GM18868 (cell line): ENCODE measurements around the gene ADGRG1.

Source experiments
- ATAC-seq: cut with Tn5 transposase; IDR thresholded peaks from one replicate; pipeline ENCODE4 v1.9.1; 2021; ENCODE audit warnings: mild to moderate bottlenecking, moderate library complexity; ENCODE audit not compliant: unreplicated experiment

ADGRG1 gene

GRCh38 chr16:57681950-57682728, 53.7 kb downstream of the ADGRG1 start:
- no peak for ATAC-seq

- ATAC-seq = no peak
These were observed 54.6 kb downstream of the ADGRG1 start for GRCh38 chr16:57682809-57683635.

- no peak for ATAC-seq
These were observed 55.5 kb downstream of the ADGRG1 start for GRCh38 chr16:57683636-57684545.

GRCh38 chr16:57684626-57685358, 56.4 kb downstream of the ADGRG1 start:
- no peak for ATAC-seq

- no peak for ATAC-seq
These were observed 57.2 kb downstream of the ADGRG1 start for GRCh38 chr16:57685633-57686032.

- ATAC-seq = no peak
These were observed 58.1 kb downstream of the ADGRG1 start for GRCh38 chr16:57686577-57686976.

- no peak for ATAC-seq
These were observed 59.0 kb downstream of the ADGRG1 start for GRCh38 chr16:57687363-57687929.

GRCh38 chr16:57688487-57688986, 60.1 kb downstream of the ADGRG1 start:
- ATAC-seq = no peak

- no peak for ATAC-seq
These were observed 60.7 kb downstream of the ADGRG1 start for GRCh38 chr16:57688987-57689761.

- ATAC-seq = peak; percentile 81
These were observed 61.5 kb downstream of the ADGRG1 start for GRCh38 chr16:57689762-57690558.

GRCh38 chr16:57690782-57691471, 62.5 kb downstream of the ADGRG1 start:
- no peak for ATAC-seq

- ATAC-seq = no peak
These were observed 64.2 kb downstream of the ADGRG1 start for GRCh38 chr16:57692636-57693035.

- ATAC-seq = no peak
These were observed 65.1 kb downstream of the ADGRG1 start for GRCh38 chr16:57693550-57693949.

- no peak for ATAC-seq
These were observed 65.8 kb downstream of the ADGRG1 start for GRCh38 chr16:57694231-57694724.

GRCh38 chr16:57694725-57695679, 66.6 kb downstream of the ADGRG1 start, which contains the start of gene DRC7:
Gene DRC7 (plus strand): TSS chr16:57694806. CDS start chr16:57697950, 3,144 bp downstream.
- ATAC-seq = peak; percentile 51

- no peak for ATAC-seq
These were observed 67.2 kb downstream of the ADGRG1 start for GRCh38 chr16:57695680-57696069.
